ENCODE data around the gene UBL4A. TPM values are rescaled to one million over a fixed set of nuclear protein-coding genes. Genes with fewer than 3 reads are reported as not detected.

Gene UBL4A
- total RNA-seq, 1 experiment from 2014 or later = 37.4 TPM

- Histone ChIP-seq H3K4me2 (ENCODE audit: low read length) (no peak overlapping the region), H3K36me3 (ENCODE audit: control insufficient read depth in 1 of 2, insufficient read depth in 2 of 2, low read length in 2 of 2) (peaks cover 2 to 15% of the 10 kb centered on the region in 2 experiments; a peak in 3 of 4 replicates), H3K79me2 (ENCODE audit: insufficient read depth, low read length) (0 out of 2 replicates have a peak, but pooled peaks cover 3% of the 10 kb centered on the region), H3K4me1 (ENCODE audit: control insufficient read depth in 1 of 2, insufficient read depth in 2 of 2, low read length in 2 of 2) (no peaks in the 10 kb centered on the region; a peak in 1 of 4 replicates), H3K27me3 (ENCODE audit: insufficient read depth, low read length) (no peaks in the 10 kb centered on the region), H3K27ac (ENCODE audit: low read depth, low read length) (peak overlapping the region; percentile 40; the same call in 1 of the 2 replicates), H4K20me1 (ENCODE audit: insufficient read depth) (no peaks in the 10 kb centered on the region), H3K9me2 (ENCODE audit: insufficient read depth) (no peaks in the 10 kb centered on the region), H3K9me3 (ENCODE audit: control insufficient read depth in 1 of 2, insufficient read depth in 1 of 2, low read depth in 1 of 2, low read length in 2 of 2) (no peaks in the 10 kb centered on the region), H3K9ac (ENCODE audit: low read length) (peak overlapping the region; percentile 20; the same call in 1 of the 2 replicates), H2AFZ (ENCODE audit: low read depth, low read length, poor library complexity, severe bottlenecking) (no peak overlapping the region), H3K4me3 (replicated peaks in 1 of 2; ENCODE audit: low read depth in 1 of 2, low read length in 2 of 2) (no peak overlapping the region)
- ATAC-seq (peak; percentile 91), DNase-seq (ENCODE audit: low read depth, low spot score) (peak; percentile 28)
- no TSS peak for BruUV-seq (replicated peaks)
- TF ChIP-seq EGR1 (IDR thresholded peaks at IDR 0.05; ENCODE audit: low read depth) (no peak), CTCF (IDR thresholded peaks at IDR 0.05 in 2 of 3, conservative IDR thresholded peaks at IDR 0.05 in 1 of 3; ENCODE audit: borderline replicate concordance in 1 of 3, insufficient read depth in 1 of 3, low read depth in 2 of 3, low read length in 2 of 3) (peak in 2 of 3 experiments; percentile 79 to 86; a peak in 4 of 6 replicates), POLR2AphosphoS5 (IDR thresholded peaks at IDR 0.05; ENCODE audit: low read depth, low read length) (peak; percentile 23; the same call in 1 of the 2 replicates), ZNF274 (IDR thresholded peaks at IDR 0.05; ENCODE audit: low read depth, low read length) (no peak)
- intact Hi-C loops (cut with micrococcal nuclease) = loop anchor here (1.0 kb wide), 1 partner anchor 161 kb away; no protein-coding TSS in a partner anchor
- POLR2A ChIA-PET = no interaction called here
- CTCF ChIA-PET = interaction anchor here (4.1 kb wide), 1 partner anchor 161 kb away, joined by 18 read pairs; no protein-coding TSS in a partner anchor
- RAD21 ChIA-PET (ENCODE audit: low non-redundant PET in 1 of 2, low total read pairs in 2 of 2, uncharacterized antibody in 2 of 2, unreplicated experiment in 2 of 2) = no interaction called here
These were observed 48.3 kb upstream of the UBL4A start for GRCh38 chrX:154534526-154535322.

DNA sequence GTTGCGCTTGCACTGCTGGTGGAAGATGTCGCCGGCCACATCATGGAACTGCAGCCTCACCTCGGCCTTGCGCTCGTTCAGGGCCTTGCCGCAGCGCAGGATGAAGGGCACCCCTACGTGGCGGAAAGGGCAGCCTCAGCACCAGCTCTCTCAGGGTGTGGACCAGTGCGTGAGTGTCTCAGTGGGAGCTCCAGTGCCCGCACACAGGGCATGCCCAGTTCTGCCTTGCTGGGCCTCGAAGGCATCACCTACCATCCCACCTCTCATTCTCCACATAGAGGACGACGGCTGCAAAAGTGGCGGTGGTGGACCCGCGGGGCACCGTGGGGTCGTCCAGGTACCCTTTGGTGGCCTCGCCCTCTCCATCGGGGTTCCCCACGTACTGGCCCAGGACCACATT, 46.3 kb upstream of the UBL4A start:
- POLR2A ChIA-PET = no interaction called here
- Histone ChIP-seq H3K36me3 (ENCODE audit: control insufficient read depth in 1 of 2, insufficient read depth in 2 of 2, low read length in 2 of 2) (peaks cover 2 to 15% of the 10 kb centered on the region in 2 experiments; a peak in 3 of 4 replicates), H3K4me3 (replicated peaks in 1 of 2; ENCODE audit: low read depth in 1 of 2, low read length in 2 of 2) (no peak overlapping the region), H3K9me2 (ENCODE audit: insufficient read depth) (no peaks in the 10 kb centered on the region), H3K4me2 (ENCODE audit: low read length) (no peak overlapping the region), H3K9ac (ENCODE audit: low read length) (no peak overlapping the region), H4K20me1 (ENCODE audit: insufficient read depth) (no peaks in the 10 kb centered on the region), H3K27ac (ENCODE audit: low read depth, low read length) (no peak overlapping the region), H2AFZ (ENCODE audit: low read depth, low read length, poor library complexity, severe bottlenecking) (no peak overlapping the region), H3K79me2 (ENCODE audit: insufficient read depth, low read length) (no peaks in the 10 kb centered on the region), H3K4me1 (ENCODE audit: control insufficient read depth in 1 of 2, insufficient read depth in 2 of 2, low read length in 2 of 2) (peaks cover 0 to 6% of the 10 kb centered on the region in 2 experiments; a peak in 2 of 4 replicates), H3K27me3 (ENCODE audit: insufficient read depth, low read length) (no peaks in the 10 kb centered on the region), H3K9me3 (ENCODE audit: control insufficient read depth in 1 of 2, insufficient read depth in 1 of 2, low read depth in 1 of 2, low read length in 2 of 2) (no peaks in the 10 kb centered on the region)
- RAD21 ChIA-PET (ENCODE audit: low non-redundant PET in 1 of 2, low total read pairs in 2 of 2, uncharacterized antibody in 2 of 2, unreplicated experiment in 2 of 2) = no interaction called here
- CTCF ChIA-PET = interaction anchor here (4.1 kb wide), 1 partner anchor 159 kb away, joined by 18 read pairs; no protein-coding TSS in a partner anchor
- intact Hi-C loops (cut with micrococcal nuclease) = no loop called here
- TF ChIP-seq, protein P1, sequence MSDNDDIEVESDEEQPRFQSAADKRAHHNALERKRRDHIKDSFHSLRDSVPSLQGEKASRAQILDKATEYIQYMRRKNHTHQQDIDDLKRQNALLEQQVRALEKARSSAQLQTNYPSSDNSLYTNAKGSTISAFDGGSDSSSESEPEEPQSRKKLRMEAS (IDR thresholded peaks at IDR 0.05) = no peak
- TF ChIP-seq TCF7L2 (IDR thresholded peaks at IDR 0.05; ENCODE audit: borderline replicate concordance, extremely low read depth, insufficient read depth, insufficient read length) = no peak
- no peak for TF ChIP-seq RAD21 (IDR thresholded peaks at IDR 0.05; ENCODE audit: low read depth)
- no peak for TF ChIP-seq EZH2 (IDR thresholded peaks at IDR 0.05)
- no peak for TF ChIP-seq CEBPB (IDR thresholded peaks at IDR 0.05; ENCODE audit: low read depth)
- no peak for TF ChIP-seq CBX3 (IDR thresholded peaks at IDR 0.05; ENCODE audit: low read depth)
- TF ChIP-seq ZFX (IDR thresholded peaks at IDR 0.05) = no peak
- no peak for TF ChIP-seq ATF3 (IDR thresholded peaks at IDR 0.05)
- TF ChIP-seq YY1 (IDR thresholded peaks at IDR 0.05; ENCODE audit: extremely low read depth, insufficient replicate concordance, low read depth, low read length) = no peak
- TF ChIP-seq EGR1 (IDR thresholded peaks at IDR 0.05; ENCODE audit: low read depth) = no peak
- no peak for TF ChIP-seq FOSL1 (IDR thresholded peaks at IDR 0.05; ENCODE audit: low read depth)
- DNase-seq (ENCODE audit: low read depth, low spot score) (no peak), ATAC-seq (no peak)
- BruUV-seq (replicated peaks) = TSS peak; percentile 34
